GM12878 (cell line): ENCODE results near the gene FAHD1.

ENCODE experiments used
- CHD4 ChIP-seq: fragments of 200-600 bp; sonication (generic); IDR thresholded peaks from 2 replicates; pipeline ENCODE4 v1.6.1; 2016; ENCODE audit warnings: mild to moderate bottlenecking
- CREB1 ChIP-seq: IDR thresholded peaks from 2 replicates; pipeline ENCODE4 v1.6.1; 2012; ENCODE audit warnings: low read depth, mild to moderate bottlenecking, inconsistent platforms
- DPF2 ChIP-seq: fragments of 450-650 bp; IDR thresholded peaks from 2 replicates; pipeline ENCODE4 v1.6.1; 2017; ENCODE audit warnings: mild to moderate bottlenecking
- ESRRA ChIP-seq: IDR thresholded peaks from 2 replicates; pipeline ENCODE4 v1.6.1; 2012; ENCODE audit warnings: mild to moderate bottlenecking, low read length, improper control_type of control experiment
- EZH2 ChIP-seq: IDR thresholded peaks from 2 replicates; pipeline ENCODE4 v1.6.1; 2012; ENCODE audit warnings: low read depth, mild to moderate bottlenecking, control low read depth, inconsistent platforms, low read length, borderline replicate concordance; ENCODE audit not compliant: control insufficient read depth
- HDAC2 ChIP-seq: fragments of 200-600 bp; sonication (generic); IDR thresholded peaks from 2 replicates; pipeline ENCODE4 v1.6.1; 2017
- MXI1 ChIP-seq: fragments of 150-350 bp; IDR thresholded peaks from 2 replicates; pipeline ENCODE4 v1.6.1; 2011; ENCODE audit warnings: low read depth, mild to moderate bottlenecking, inconsistent platforms, low read length, improper control_type of control experiment
- POLR2AphosphoS5 ChIP-seq: IDR thresholded peaks from 2 replicates; pipeline ENCODE4 v1.6.1; 2011; ENCODE audit warnings: mild to moderate bottlenecking, low read length, inconsistent platforms
- SP1 ChIP-seq: IDR thresholded peaks from one replicate; pipeline ENCODE4 v1.6.1; 2011; ENCODE audit warnings: low read depth, low read length
- TAF1 ChIP-seq: IDR thresholded peaks from 2 replicates; pipeline ENCODE4 v1.6.1; 2011; ENCODE audit warnings: mild to moderate bottlenecking, low read depth, low read length, borderline replicate concordance
- TF ChIP-seq, protein P1 (sequence below), 3 experiments: IDR thresholded peaks in 2 of 3; conservative IDR thresholded peaks in 1 of 3; 2 replicates each; pipeline ENCODE4 v1.5.1; 2011; ENCODE audit warnings: low read depth in 3 of 3, low read length in 3 of 3, mild to moderate bottlenecking in 3 of 3, control low read depth in 2 of 3, moderate library complexity in 2 of 3, inconsistent platforms in 1 of 3, mixed read lengths in 1 of 3; ENCODE audit not compliant: control insufficient read depth in 2 of 3, insufficient read depth in 1 of 3; ENCODE audit errors: extremely low read depth in 1 of 3
- TF ChIP-seq, protein P2 (sequence below): IDR thresholded peaks from 2 replicates; pipeline ENCODE4 v1.6.1; 2012; ENCODE audit warnings: mild to moderate bottlenecking, low read depth, low read length
- TF ChIP-seq, protein P3 (sequence below): IDR thresholded peaks from 2 replicates; pipeline ENCODE4 v1.6.1; 2012; ENCODE audit warnings: low read depth, low read length, improper control_type of control experiment

DNA sequence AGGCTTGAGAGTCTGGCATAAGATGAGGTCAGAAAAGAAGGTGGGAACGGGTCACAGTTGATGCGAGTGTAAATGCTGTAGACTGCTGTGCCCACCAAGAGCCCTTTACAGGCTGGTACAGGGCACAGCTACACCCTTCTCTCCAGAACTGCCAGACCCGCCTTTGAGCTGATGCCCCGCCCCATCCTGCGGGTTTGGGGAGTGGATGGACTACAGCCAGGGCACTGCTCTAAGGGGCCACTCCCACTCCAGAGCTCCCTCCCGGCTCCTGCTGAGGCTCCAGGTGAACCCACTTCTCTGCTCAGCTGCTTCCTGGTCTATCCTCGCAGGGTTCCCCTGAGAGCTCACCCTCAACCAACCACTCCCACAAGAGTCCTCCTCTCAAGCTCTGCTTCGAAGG is 32.6 kb downstream of the FAHD1 start:
- no peak for TF ChIP-seq SP1
- TF ChIP-seq CREB1 = no peak
- TF ChIP-seq ESRRA = no peak
- TF ChIP-seq HDAC2 = no peak
- no peak for TF ChIP-seq TAF1
- no peak for TF ChIP-seq POLR2AphosphoS5
- TF ChIP-seq MXI1 = no peak
- TF ChIP-seq EZH2 = no peak
- TF ChIP-seq CHD4 = no peak
- TF ChIP-seq, protein P1, sequence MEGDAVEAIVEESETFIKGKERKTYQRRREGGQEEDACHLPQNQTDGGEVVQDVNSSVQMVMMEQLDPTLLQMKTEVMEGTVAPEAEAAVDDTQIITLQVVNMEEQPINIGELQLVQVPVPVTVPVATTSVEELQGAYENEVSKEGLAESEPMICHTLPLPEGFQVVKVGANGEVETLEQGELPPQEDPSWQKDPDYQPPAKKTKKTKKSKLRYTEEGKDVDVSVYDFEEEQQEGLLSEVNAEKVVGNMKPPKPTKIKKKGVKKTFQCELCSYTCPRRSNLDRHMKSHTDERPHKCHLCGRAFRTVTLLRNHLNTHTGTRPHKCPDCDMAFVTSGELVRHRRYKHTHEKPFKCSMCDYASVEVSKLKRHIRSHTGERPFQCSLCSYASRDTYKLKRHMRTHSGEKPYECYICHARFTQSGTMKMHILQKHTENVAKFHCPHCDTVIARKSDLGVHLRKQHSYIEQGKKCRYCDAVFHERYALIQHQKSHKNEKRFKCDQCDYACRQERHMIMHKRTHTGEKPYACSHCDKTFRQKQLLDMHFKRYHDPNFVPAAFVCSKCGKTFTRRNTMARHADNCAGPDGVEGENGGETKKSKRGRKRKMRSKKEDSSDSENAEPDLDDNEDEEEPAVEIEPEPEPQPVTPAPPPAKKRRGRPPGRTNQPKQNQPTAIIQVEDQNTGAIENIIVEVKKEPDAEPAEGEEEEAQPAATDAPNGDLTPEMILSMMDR (IDR thresholded peaks at IDR 0.05 in 2 of 3, conservative IDR thresholded peaks at IDR 0.05 in 1 of 3; ENCODE audit: control insufficient read depth in 2 of 3, extremely low read depth in 1 of 3, insufficient read depth in 1 of 3, low read depth in 3 of 3, low read length in 3 of 3) = no peak
- TF ChIP-seq, protein P2, sequence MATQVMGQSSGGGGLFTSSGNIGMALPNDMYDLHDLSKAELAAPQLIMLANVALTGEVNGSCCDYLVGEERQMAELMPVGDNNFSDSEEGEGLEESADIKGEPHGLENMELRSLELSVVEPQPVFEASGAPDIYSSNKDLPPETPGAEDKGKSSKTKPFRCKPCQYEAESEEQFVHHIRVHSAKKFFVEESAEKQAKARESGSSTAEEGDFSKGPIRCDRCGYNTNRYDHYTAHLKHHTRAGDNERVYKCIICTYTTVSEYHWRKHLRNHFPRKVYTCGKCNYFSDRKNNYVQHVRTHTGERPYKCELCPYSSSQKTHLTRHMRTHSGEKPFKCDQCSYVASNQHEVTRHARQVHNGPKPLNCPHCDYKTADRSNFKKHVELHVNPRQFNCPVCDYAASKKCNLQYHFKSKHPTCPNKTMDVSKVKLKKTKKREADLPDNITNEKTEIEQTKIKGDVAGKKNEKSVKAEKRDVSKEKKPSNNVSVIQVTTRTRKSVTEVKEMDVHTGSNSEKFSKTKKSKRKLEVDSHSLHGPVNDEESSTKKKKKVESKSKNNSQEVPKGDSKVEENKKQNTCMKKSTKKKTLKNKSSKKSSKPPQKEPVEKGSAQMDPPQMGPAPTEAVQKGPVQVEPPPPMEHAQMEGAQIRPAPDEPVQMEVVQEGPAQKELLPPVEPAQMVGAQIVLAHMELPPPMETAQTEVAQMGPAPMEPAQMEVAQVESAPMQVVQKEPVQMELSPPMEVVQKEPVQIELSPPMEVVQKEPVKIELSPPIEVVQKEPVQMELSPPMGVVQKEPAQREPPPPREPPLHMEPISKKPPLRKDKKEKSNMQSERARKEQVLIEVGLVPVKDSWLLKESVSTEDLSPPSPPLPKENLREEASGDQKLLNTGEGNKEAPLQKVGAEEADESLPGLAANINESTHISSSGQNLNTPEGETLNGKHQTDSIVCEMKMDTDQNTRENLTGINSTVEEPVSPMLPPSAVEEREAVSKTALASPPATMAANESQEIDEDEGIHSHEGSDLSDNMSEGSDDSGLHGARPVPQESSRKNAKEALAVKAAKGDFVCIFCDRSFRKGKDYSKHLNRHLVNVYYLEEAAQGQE = no peak
- no peak for TF ChIP-seq DPF2
- TF ChIP-seq, protein P3, sequence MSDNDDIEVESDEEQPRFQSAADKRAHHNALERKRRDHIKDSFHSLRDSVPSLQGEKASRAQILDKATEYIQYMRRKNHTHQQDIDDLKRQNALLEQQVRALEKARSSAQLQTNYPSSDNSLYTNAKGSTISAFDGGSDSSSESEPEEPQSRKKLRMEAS = no peak
